ENCODE data around the gene CXorf49. TPM values are rescaled to one million over a fixed set of nuclear protein-coding genes. Genes with fewer than 3 reads are reported as not detected.

Gene CXorf49
- total RNA-seq, 1 experiment from 2014 or later: not detected

- no peak overlapping the region for H3K4me3 ChIP-seq
- DNase-seq: no peak
- no peaks in the 10 kb centered on the region for H3K4me1 ChIP-seq
- no peaks in the 10 kb centered on the region for H3K9me3 ChIP-seq (replicated peaks)
- H3K36me3 ChIP-seq: no peaks in the 10 kb centered on the region
- H3K27ac ChIP-seq: no peak overlapping the region
- no peaks in the 10 kb centered on the region for H3K27me3 ChIP-seq
Measured at GRCh38 chrX:71664889-71665491, 53.1 kb downstream of the CXorf49 start.

Other genes with a start within 250 kb of the CXorf49 start
- gene OGT, start 185.2 kb downstream of the CXorf49 start, total RNA-seq (2014; rRNA removed; shearing (Covaris generic)): 114 and 149 TPM in 2 replicates
- 0.26 and 0.48 TPM in 2 replicates for gene GCNA, start 139.8 kb downstream of the CXorf49 start, total RNA-seq (2014; rRNA removed; shearing (Covaris generic))
- gene CXCR3, start 99.8 kb downstream of the CXorf49 start, total RNA-seq (2014; rRNA removed; shearing (Covaris generic)): not detected in 2 replicates
- not detected in 2 replicates for gene CXorf49B, start 45.1 kb upstream of the CXorf49 start, total RNA-seq (2014; rRNA removed; shearing (Covaris generic))
- 0.02 TPM in 1 of 2 replicates, not detected in the other for gene NHSL2, start 192.6 kb upstream of the CXorf49 start, total RNA-seq (2014; rRNA removed; shearing (Covaris generic))

Measured in SJCRH30 (cell line).